Measurements from ENCODE around the gene LONP1.

The LONP1 gene

GRCh38 chr19:5718579-5719273 is 1.2 kb downstream of the LONP1 start (continued):
- TF ChIP-seq INSM2 (tag by site-specific recombination; IDR thresholded peaks at IDR 0.05) (no peak), PRDM1 (tag by site-specific recombination; IDR thresholded peaks at IDR 0.05) (peak; percentile 98), ZNF558 (tag by site-specific recombination; IDR thresholded peaks at IDR 0.05) (peak; percentile 48; the same call in 1 of the 2 replicates), ZNF76 (tag by site-specific recombination; IDR thresholded peaks at IDR 0.05; ENCODE audit: borderline replicate concordance, low read depth) (peak; percentile 57), ZNF211 (tag by site-specific recombination; IDR thresholded peaks at IDR 0.05; ENCODE audit: low read depth) (no peak), REST (tag by site-specific recombination; IDR thresholded peaks at IDR 0.05) (peak; percentile 12; the same call in 1 of the 2 replicates), TCF7L2 (IDR thresholded peaks at IDR 0.05; ENCODE audit: borderline replicate concordance, low read depth, low read length) (no peak), ZNF169 (tag by site-specific recombination; IDR thresholded peaks at IDR 0.05) (no peak), ZNF433 (tag by site-specific recombination; IDR thresholded peaks at IDR 0.05; ENCODE audit: low read depth) (no peak), ZNF777 (tag by site-specific recombination; IDR thresholded peaks at IDR 0.05; ENCODE audit: borderline replicate concordance) (no peak), ZNF223 (tag by site-specific recombination; IDR thresholded peaks at IDR 0.05) (no peak), ZNF24 (tag by site-specific recombination; IDR thresholded peaks at IDR 0.05) (peak; percentile 61; the same call in 1 of the 2 replicates), CTCF (tag by site-specific recombination; IDR thresholded peaks at IDR 0.05) (no peak), ZNF501 (tag by site-specific recombination; IDR thresholded peaks at IDR 0.05) (no peak), ZNF660 (tag by site-specific recombination; IDR thresholded peaks at IDR 0.05) (peak; percentile 89; the same call in 1 of the 2 replicates), KLF16 (tag by site-specific recombination; IDR thresholded peaks at IDR 0.05) (peak; percentile 75), ZBTB20 (tag by site-specific recombination; IDR thresholded peaks at IDR 0.05) (no peak), ZNF10 (tag by site-specific recombination; IDR thresholded peaks at IDR 0.05) (no peak), SETDB1 (IDR thresholded peaks at IDR 0.05; ENCODE audit: insufficient read length, low read length) (no peak), ZBTB10 (tag by site-specific recombination; IDR thresholded peaks at IDR 0.05) (peak; percentile 65; the same call in 1 of the 2 replicates), ZSCAN5A (tag by site-specific recombination; IDR thresholded peaks at IDR 0.05) (no peak), ZNF404 (tag by site-specific recombination; IDR thresholded peaks at IDR 0.05) (no peak), ZNF488 (tag by site-specific recombination; IDR thresholded peaks at IDR 0.05) (no peak), ZNF785 (tag by site-specific recombination; IDR thresholded peaks at IDR 0.05) (peak; percentile 68; the same call in 1 of the 2 replicates), ZNF621 (tag by site-specific recombination; IDR thresholded peaks at IDR 0.05) (no peak)
